Right lobe of liver (tissue), 6 donors: ENCODE data around the gene OR4D1. TPM values are rescaled to one million over a fixed set of nuclear protein-coding genes. Genes with fewer than 3 reads are reported as not detected.
A peak's percentile ranks its signal among the peaks of the same experiment; 100 is the strongest.

ENCODE experiments used
- ATAC-seq, 4 donors: fragments of 200-7000 bp; cut with Tn5 transposase; one replicate each; pipeline ENCODE4 v1.9.1; 2020; ENCODE audit warnings: mild to moderate bottlenecking in 4 of 4, moderate library complexity in 4 of 4
- DNase-seq, 3 donors: peaks; one replicate each; pipeline ENCODE4 v3.0.0-alpha.2; 2020
- H3K27ac ChIP-seq, 3 donors: fragments of 200-600 bp; one replicate each; pipeline ENCODE4 v1.8.0; 2022
- H3K27me3 ChIP-seq, 2 donors: fragments of 200-600 bp; one replicate each; pipeline ENCODE4 v1.8.0; 2022
- H3K36me3 ChIP-seq, 4 donors: fragments of 200-600 bp; sonication (generic) in 1 of 4; one replicate each; pipeline versions ENCODE4 v1.5.1 to v1.8.0; 2017 to 2022; ENCODE audit warnings: control low read depth in 1 of 4
- H3K4me1 ChIP-seq, 4 donors: fragments of 200-600 bp; sonication (generic) in 1 of 4; one replicate each; pipeline versions ENCODE4 v1.5.1 to v1.8.0; 2017 to 2022; ENCODE audit warnings: control low read depth in 1 of 4
- H3K4me3 ChIP-seq, 3 donors: fragments of 200-600 bp; one replicate each; pipeline ENCODE4 v1.8.0; 2022
- H3K9me3 ChIP-seq, 4 donors: fragments of 200-600 bp; sonication (generic) in 1 of 4; one replicate each; pipeline versions ENCODE4 v1.5.1 to v1.8.0; 2017 to 2022; ENCODE audit warnings: control low read depth in 1 of 4
- CTCF ChIP-seq, 4 donors: fragments of 200-600 bp in 3 of 4; fragments of 450-650 bp in 1 of 4; IDR thresholded peaks; one replicate each; pipeline versions ENCODE4 v1.5.1 to v1.8.0; 2016 to 2022; ENCODE audit warnings: antibody characterized with exemption in 4 of 4, mild to moderate bottlenecking in 2 of 4
- POLR2A ChIP-seq: fragments of 450-650 bp; IDR thresholded peaks from one replicate; pipeline ENCODE4 v1.6.1; 2017; ENCODE audit warnings: antibody characterized with exemption, mild to moderate bottlenecking
- WGBS: methylation state at CpG from one replicate; pipeline ENCODE4 v1.1.6; 2018; ENCODE audit warnings: low coverage, low lambda C conversion rate; ENCODE audit not compliant: insufficient coverage; ENCODE audit errors: missing lambda C conversion rate; 5-methylcytosine and 5-hydroxymethylcytosine counted together
- intact Hi-C, 2 donors: fragments of 100-400 bp; cut with DNase I; formaldehyde crosslinking; loops; one replicate each; pipeline versions ENCODE4 v1.11.2 to v1.14.1; 2022
- total RNA-seq, 6 experiments: library from RNA; depleted of rRNA in 2 of 6; stranded (reverse); fragments of >200 nt in 2 of 6; fragmentation: NEBNext Ultra II Directional in 3 of 6; extraction: Animal tissue kit (Norgen Biotek cat#: 25700) in 3 of 6; gene quantifications; one replicate each; pipeline versions ENCODE4 v1.1.0 to v1.2.4, GENCODE V29; 2016 to 2023
- donor health status: DM: no; HTN: yes; CAD: no.
- donor health status: DM: no; HTN: no; CAD: no.
- donor health status: DM: no; HTN: no; CAD: no.
- donor health status: DM: no; HTN: yes; CAD: no.
- donor health status: DM: no; HTN: yes; CAD: no.

OR4D1 gene
- total RNA-seq, 6 experiments from 2014 or later = not detected

- no peak for DNase-seq
- Histone ChIP-seq H3K4me1 (no peaks in the 10 kb centered on the region), H3K36me3 (no peaks in the 10 kb centered on the region), H3K27me3 (no peaks in the 10 kb centered on the region), H3K27ac (no peak overlapping the region), H3K9me3 (no peaks in the 10 kb centered on the region), H3K4me3 (no peak overlapping the region)
- ATAC-seq = no peak
- intact Hi-C loops = no loop called here
- TF ChIP-seq POLR2A = no peak
- no peak for TF ChIP-seq CTCF (IDR thresholded peaks at IDR 0.05)
- WGBS = 73% methylated on average over 1 of the region's 1 CpG
These were observed 39.0 kb upstream of the OR4D1 start for GRCh38 chr17:58109197-58109596.

- Histone ChIP-seq H3K27me3 (no peaks in the 10 kb centered on the region), H3K4me3 (no peak overlapping the region), H3K9me3 (no peaks in the 10 kb centered on the region), H3K4me1 (no peaks in the 10 kb centered on the region), H3K27ac (no peak overlapping the region), H3K36me3 (no peaks in the 10 kb centered on the region)
- DNase-seq (no peak), ATAC-seq (no peak)
- WGBS = 54% methylated on average over 3 of the region's 5 CpGs
- TF ChIP-seq POLR2A (no peak), CTCF (IDR thresholded peaks at IDR 0.05) (no peak)
- intact Hi-C loops = loop anchor here (10.0 kb wide), 2 partner anchors 245 to 975 kb away; no protein-coding TSS in a partner anchor
These were observed 38.2 kb upstream of the OR4D1 start for GRCh38 chr17:58110012-58110411.

- H3K4me1 ChIP-seq = no peaks in the 10 kb centered on the region
- TF ChIP-seq CTCF (IDR thresholded peaks at IDR 0.05) = no peak
- no peak for TF ChIP-seq POLR2A
- H3K27me3 ChIP-seq = no peaks in the 10 kb centered on the region
- WGBS = 37% methylated on average over 3 of the region's 3 CpGs
- no peak for DNase-seq
- no peak overlapping the region for H3K4me3 ChIP-seq
- ATAC-seq = no peak
- intact Hi-C loops = loop anchor here (10.0 kb wide), 2 partner anchors 247 to 977 kb away; no protein-coding TSS in a partner anchor
- H3K27ac ChIP-seq = no peak overlapping the region
- no peaks in the 10 kb centered on the region for H3K36me3 ChIP-seq
- H3K9me3 ChIP-seq = no peaks in the 10 kb centered on the region
These were observed 36.5 kb upstream of the OR4D1 start for GRCh38 chr17:58111676-58112075.

GRCh38 chr17:58112970-58113631 lies 35.1 kb upstream of the OR4D1 start:
- Histone ChIP-seq H3K36me3 (no peaks in the 10 kb centered on the region), H3K27me3 (no peaks in the 10 kb centered on the region), H3K4me3 (no peak overlapping the region), H3K4me1 (no peaks in the 10 kb centered on the region), H3K27ac (no peak overlapping the region), H3K9me3 (no peaks in the 10 kb centered on the region)
- 25% methylated on average over 14 of the region's 17 CpGs for WGBS
- TF ChIP-seq POLR2A = no peak
- peak; percentile 91 to 97 (median 94) for TF ChIP-seq CTCF (IDR thresholded peaks at IDR 0.05)
- peak; percentile 69 to 76 (median 69) for DNase-seq
- intact Hi-C loops = loop anchor here (10.0 kb wide), 2 partner anchors 248 to 978 kb away; no protein-coding TSS in a partner anchor
- ATAC-seq = peak; percentile 93 to 99 (median 96)
